Smooth muscle cell (in vitro differentiated cells): ENCODE results near the gene SNN. TPM values are rescaled to one million over a fixed set of nuclear protein-coding genes. Genes with fewer than 3 reads are reported as not detected.

Source experiments
- DNase-seq: peaks from one replicate; lab custom pipeline; 2025; ENCODE audit not compliant: unreplicated experiment; lab: John Stamatoyannopoulos, UW
- H2AFZ ChIP-seq: fragments of 200-600 bp; sonication (generic); 2 replicates; pipeline ENCODE4 v1.6.0; 2016; ENCODE audit warnings: antibody characterized with exemption, low read depth, mild to moderate bottlenecking
- H3F3A ChIP-seq: fragments of 200-600 bp; sonication (generic); 2 replicates; pipeline ENCODE4 v1.6.0; 2017; ENCODE audit warnings: antibody characterized with exemption, low read depth
- H3K27ac ChIP-seq: fragments of 200-600 bp; sonication (generic); 2 replicates; pipeline ENCODE4 v1.5.1; 2016; ENCODE audit warnings: low read depth, mild to moderate bottlenecking
- H3K27me3 ChIP-seq: fragments of 200-600 bp; sonication (generic); 2 replicates; pipeline ENCODE4 v1.6.1; 2016; ENCODE audit warnings: low read depth, mild to moderate bottlenecking
- H3K36me3 ChIP-seq: fragments of 200-600 bp; sonication (generic); 2 replicates; pipeline ENCODE4 v1.5.1; 2016; ENCODE audit warnings: low read depth
- H3K4me1 ChIP-seq: fragments of 200-600 bp; sonication (generic); 2 replicates; pipeline ENCODE4 v1.5.1; 2016; ENCODE audit warnings: low read depth
- H3K4me2 ChIP-seq: fragments of 200-600 bp; sonication (generic); 2 replicates; pipeline ENCODE4 v1.6.0; 2016; ENCODE audit warnings: mild to moderate bottlenecking
- H3K4me3 ChIP-seq: fragments of 200-600 bp; sonication (generic); 2 replicates; pipeline ENCODE4 v1.5.1; 2016; ENCODE audit warnings: mild to moderate bottlenecking
- H3K79me2 ChIP-seq: fragments of 200-600 bp; sonication (generic); 2 replicates; pipeline ENCODE4 v1.6.0; 2016; ENCODE audit warnings: low read depth, mild to moderate bottlenecking
- H3K9ac ChIP-seq: fragments of 200-600 bp; sonication (generic); 2 replicates; pipeline ENCODE4 v1.6.0; 2016; ENCODE audit warnings: low read depth
- H3K9me3 ChIP-seq: fragments of 200-600 bp; sonication (generic); replicated peaks from 2 replicates; pipeline ENCODE4 v1.5.1; 2016; ENCODE audit warnings: low read depth
- H4K20me1 ChIP-seq: fragments of 200-600 bp; sonication (generic); 2 replicates; pipeline ENCODE4 v1.6.0; 2016; ENCODE audit warnings: low read depth
- WGBS: methylation state at CpG from one replicate; pipeline ENCODE4 v1.1.7; 2016; ENCODE audit warnings: low lambda C conversion rate; 5-methylcytosine and 5-hydroxymethylcytosine counted together
- polyA plus RNA-seq: library from polyadenylated mRNA; unstranded; fragments of >200 nt; fragmentation: Nextera tagmentation; extraction: Ambion mirVana; gene quantifications from 2 replicates; pipeline ENCODE4 v1.2.1, GENCODE V29; 2016
- total RNA-seq: library from RNA; depleted of rRNA; stranded (reverse); fragments of >200 nt; gene quantifications from 2 replicates; pipeline ENCODE4 v1.2.3, GENCODE V29; 2014
- TF ChIP-seq, protein P1 (sequence below): fragments of 200-600 bp; sonication (generic); IDR thresholded peaks from 2 replicates; pipeline ENCODE4 v1.5.1; 2017; ENCODE audit warnings: borderline replicate concordance, mild to moderate bottlenecking, antibody characterized with exemption; ENCODE audit not compliant: insufficient read depth, poor library complexity, severe bottlenecking

SNN gene
- total and polyA plus RNA-seq, 2 experiments from 2014 or later: 6.4 to 10.9 TPM

DNA sequence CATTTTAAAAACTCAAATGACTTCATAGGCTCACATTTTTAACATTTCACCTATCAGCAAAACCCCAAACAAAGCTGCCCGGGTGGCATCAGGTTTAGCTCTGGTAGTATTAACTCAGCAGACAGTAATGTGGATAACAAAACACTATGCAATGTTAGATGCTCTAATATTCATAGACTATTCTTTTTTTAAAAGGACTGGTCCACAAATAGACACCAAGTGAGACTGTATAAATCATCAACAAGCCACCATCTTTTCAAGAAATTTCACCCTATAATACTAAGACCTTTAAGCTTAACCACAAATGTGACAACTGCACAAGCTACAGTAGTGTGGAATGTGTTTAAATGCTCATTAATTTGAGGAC lies 20.2 kb downstream of the SNN start:
- peaks cover 24% of the 10 kb centered on the region for H3K36me3 ChIP-seq
- no peak overlapping the region for H3K4me3 ChIP-seq
- no peak overlapping the region for H3K27ac ChIP-seq
- peaks cover 10% of the 10 kb centered on the region for H3K4me1 ChIP-seq
- no peaks in the 10 kb centered on the region for H3K27me3 ChIP-seq
- peaks cover 9% of the 10 kb centered on the region for H3F3A ChIP-seq
- WGBS: 88% methylated on average over 1 of the region's 1 CpG
- no peak overlapping the region for H3K4me2 ChIP-seq
- peaks cover 88% of the 10 kb centered on the region for H4K20me1 ChIP-seq
- H3K79me2 ChIP-seq: peaks cover 3% of the 10 kb centered on the region
- no peak for DNase-seq
- H3K9ac ChIP-seq: no peak overlapping the region
- TF ChIP-seq, protein P1, sequence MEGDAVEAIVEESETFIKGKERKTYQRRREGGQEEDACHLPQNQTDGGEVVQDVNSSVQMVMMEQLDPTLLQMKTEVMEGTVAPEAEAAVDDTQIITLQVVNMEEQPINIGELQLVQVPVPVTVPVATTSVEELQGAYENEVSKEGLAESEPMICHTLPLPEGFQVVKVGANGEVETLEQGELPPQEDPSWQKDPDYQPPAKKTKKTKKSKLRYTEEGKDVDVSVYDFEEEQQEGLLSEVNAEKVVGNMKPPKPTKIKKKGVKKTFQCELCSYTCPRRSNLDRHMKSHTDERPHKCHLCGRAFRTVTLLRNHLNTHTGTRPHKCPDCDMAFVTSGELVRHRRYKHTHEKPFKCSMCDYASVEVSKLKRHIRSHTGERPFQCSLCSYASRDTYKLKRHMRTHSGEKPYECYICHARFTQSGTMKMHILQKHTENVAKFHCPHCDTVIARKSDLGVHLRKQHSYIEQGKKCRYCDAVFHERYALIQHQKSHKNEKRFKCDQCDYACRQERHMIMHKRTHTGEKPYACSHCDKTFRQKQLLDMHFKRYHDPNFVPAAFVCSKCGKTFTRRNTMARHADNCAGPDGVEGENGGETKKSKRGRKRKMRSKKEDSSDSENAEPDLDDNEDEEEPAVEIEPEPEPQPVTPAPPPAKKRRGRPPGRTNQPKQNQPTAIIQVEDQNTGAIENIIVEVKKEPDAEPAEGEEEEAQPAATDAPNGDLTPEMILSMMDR: no peak
- H2AFZ ChIP-seq: no peak overlapping the region
- no peaks in the 10 kb centered on the region for H3K9me3 ChIP-seq

DNA sequence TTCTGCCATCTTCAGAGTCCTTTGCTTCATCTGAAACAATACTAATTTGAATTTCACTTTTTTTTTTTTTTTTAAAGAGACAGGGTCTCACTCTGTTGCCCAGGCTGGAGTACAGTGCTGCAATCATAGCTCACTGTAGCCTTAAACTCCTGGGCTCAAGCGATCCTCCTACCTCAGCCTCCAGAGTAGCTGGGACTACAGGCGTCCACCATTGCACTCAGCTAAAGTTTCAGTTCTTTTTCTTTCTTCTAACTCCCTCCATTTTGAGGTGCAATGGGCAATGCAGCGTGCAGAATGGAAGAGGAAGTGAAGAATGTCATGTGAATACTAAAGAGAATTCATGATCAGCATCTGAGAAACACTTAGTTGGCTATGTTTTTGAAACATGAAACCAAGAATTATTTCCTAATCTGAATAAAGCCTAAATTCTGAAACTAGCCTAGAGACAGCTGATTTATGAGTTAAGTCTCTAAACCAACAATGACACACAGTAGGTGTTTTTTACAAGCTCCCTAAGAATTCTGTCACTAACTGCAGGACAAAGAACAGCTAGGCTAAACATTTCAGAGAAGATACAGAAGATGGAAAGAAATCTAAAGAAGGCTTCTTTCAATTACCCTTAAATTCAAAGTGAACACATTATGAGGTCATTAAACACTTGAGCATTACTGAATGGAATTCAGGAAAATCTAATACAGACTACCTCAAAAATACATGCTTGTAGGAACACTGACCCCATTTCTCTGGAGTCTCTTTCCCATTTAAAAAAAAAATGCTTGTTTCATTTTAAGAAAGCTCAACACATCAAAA lies 21.0 kb downstream of the SNN start:
- TF ChIP-seq, protein P1: no peak
- no peaks in the 10 kb centered on the region for H3K9me3 ChIP-seq
- peaks cover 24% of the 10 kb centered on the region for H3K36me3 ChIP-seq
- no peak overlapping the region for H3K4me2 ChIP-seq
- H3F3A ChIP-seq: peaks cover 3% of the 10 kb centered on the region
- no peak overlapping the region for H3K4me3 ChIP-seq
- H2AFZ ChIP-seq: no peak overlapping the region
- H3K79me2 ChIP-seq: peaks cover 3% of the 10 kb centered on the region
- peaks cover 10% of the 10 kb centered on the region for H3K4me1 ChIP-seq
- H3K27me3 ChIP-seq: no peaks in the 10 kb centered on the region
- DNase-seq: no peak
- no peak overlapping the region for H3K9ac ChIP-seq
- WGBS: 92% methylated on average over 3 of the region's 3 CpGs
- H3K27ac ChIP-seq: no peak overlapping the region
- H4K20me1 ChIP-seq: peaks cover 88% of the 10 kb centered on the region

DNA sequence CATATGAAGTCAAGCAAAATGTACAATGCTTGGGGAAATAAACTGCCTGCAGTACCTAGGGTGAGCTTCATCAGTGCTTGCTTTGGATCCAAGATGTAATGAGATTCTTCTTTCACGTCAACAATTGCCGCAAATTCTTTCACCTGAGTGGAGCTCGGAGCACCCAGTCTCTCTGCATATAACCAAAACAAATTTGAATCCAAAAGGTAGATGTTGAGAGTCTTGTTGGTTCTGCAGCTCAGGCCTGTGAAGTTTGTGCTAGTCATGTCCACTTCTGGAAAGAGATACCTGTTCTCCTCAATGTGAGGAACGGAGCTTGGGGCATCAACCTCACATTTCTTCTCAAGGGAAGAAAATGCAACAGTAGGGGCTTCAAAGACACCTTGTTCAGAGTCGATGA lies 23.0 kb downstream of the SNN start:
- Histone ChIP-seq H3K79me2 (peaks cover 3% of the 10 kb centered on the region), H3K4me2 (no peak overlapping the region), H4K20me1 (peaks cover 86% of the 10 kb centered on the region), H3K27me3 (no peaks in the 10 kb centered on the region), H3F3A (no peaks in the 10 kb centered on the region), H3K9ac (no peak overlapping the region), H3K4me3 (no peak overlapping the region), H2AFZ (no peak overlapping the region), H3K36me3 (peaks cover 24% of the 10 kb centered on the region), H3K9me3 (no peaks in the 10 kb centered on the region), H3K27ac (no peak overlapping the region), H3K4me1 (peaks cover 10% of the 10 kb centered on the region)
- TF ChIP-seq, protein P1: no peak
- no peak for DNase-seq
- WGBS: 98% methylated on average over 5 of the region's 5 CpGs

DNA sequence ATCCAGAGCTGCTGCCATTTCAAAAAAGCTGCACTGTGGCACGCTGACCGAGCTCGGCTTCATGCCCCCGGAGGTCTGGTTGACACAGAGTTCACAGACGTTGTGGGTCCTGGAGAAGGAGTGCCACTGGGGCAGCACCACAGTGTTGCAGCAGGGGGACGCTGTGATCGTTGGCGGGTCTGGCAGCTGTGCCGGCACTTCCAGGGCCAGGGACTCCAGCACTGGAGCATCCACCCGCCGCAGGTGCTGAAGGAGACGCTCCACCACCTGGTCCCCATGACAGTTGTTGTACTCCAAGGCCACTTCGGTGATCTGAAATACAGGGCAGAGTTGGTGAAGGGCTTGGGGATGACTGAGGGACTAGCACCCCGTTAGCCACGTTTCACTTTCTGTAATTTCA lies 23.5 kb downstream of the SNN start:
- Histone ChIP-seq H4K20me1 (peaks cover 85% of the 10 kb centered on the region), H3K36me3 (peaks cover 21% of the 10 kb centered on the region), H3K79me2 (peaks cover 3% of the 10 kb centered on the region), H3K27me3 (no peaks in the 10 kb centered on the region), H3K4me2 (no peak overlapping the region), H3K27ac (no peak overlapping the region), H3K4me1 (peaks cover 10% of the 10 kb centered on the region), H3K9ac (no peak overlapping the region), H2AFZ (no peak overlapping the region), H3K9me3 (no peaks in the 10 kb centered on the region), H3F3A (no peaks in the 10 kb centered on the region), H3K4me3 (no peak overlapping the region)
- TF ChIP-seq, protein P1: no peak
- DNase-seq: no peak
- WGBS: 97% methylated on average over 15 of the region's 15 CpGs
